NCI-H2196 (cell line): ENCODE results near the gene LNPK.
"Not testable (repeated sequence)": the region's sequence is repeated elsewhere in the genome, so short reads cannot be mapped to it uniquely, and the experiment has no call there.

ENCODE experiments used
- DNase-seq: peaks from one replicate; lab custom pipeline; 2025; ENCODE audit not compliant: unreplicated experiment; lab: John Stamatoyannopoulos, UW

Gene LNPK

DNA sequence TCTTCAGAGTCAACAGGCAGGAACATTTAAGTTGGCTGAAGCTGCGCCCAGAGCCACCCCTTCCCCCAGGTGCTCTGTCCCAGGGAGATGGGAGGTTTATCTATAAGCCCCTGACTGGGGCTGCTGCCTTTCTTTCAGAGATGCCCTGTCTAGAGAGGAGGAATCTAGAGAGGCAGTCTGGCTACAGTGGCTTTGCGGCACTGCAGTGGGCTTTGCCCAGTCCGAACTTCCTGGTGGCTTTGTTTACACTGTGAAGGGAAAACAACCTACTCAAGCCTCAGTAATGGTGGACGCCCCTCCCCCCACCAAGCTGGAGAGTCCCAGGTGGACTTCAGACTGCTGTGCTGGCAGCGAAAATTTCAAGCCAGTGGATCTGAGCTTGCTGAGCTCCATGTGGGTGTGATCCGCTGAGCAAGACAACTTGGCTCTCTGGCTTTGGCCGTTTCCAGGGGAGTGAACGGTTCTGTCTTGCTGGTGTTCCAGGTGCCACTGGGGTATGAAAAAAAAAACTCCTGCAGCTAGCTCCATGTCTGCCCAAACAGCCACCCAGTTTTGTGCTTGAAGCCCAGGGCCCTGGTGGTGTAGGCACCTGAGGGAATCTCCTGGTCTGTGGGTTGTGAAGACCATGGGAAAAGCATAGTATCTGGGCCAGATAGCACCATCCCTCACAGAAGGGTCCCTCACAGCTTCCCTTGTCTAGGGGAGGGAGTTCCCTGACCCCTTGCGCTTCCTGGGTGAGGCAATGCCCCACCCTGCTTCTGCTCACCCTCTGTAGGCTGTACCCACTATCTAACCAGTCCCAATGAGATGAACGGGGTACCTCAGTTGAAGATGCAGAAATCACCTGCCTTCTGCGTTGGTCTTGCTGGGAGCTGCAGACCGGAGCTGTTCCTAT lies 88.0 kb downstream of the LNPK start:
- not testable (repeated sequence) for DNase-seq

GRCh38 chr2:175913267-175913666 lies 88.8 kb downstream of the LNPK start:
- not testable (repeated sequence) for DNase-seq

DNA sequence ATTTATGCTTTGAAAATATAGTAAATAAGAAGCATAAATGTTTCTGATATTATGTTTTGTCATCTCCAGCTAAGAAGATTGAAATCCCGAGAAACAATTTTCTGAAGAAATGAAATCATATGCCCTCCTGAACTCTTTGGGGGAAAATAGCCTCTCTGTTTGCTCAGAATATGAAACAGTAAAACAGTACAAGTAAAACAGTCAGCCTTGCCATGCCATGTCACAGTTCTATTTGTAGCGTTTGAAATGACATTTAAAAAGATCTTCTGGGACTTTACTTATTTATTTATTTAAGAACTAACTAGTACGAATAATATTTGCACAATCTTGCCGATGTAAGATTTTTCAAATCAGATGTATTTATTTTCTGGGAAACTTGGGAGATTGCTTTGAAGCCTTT lies 98.0 kb downstream of the LNPK start:
- DNase-seq: no peak

GRCh38 chr2:175903384-175903936 lies 98.6 kb downstream of the LNPK start:
- no peak for DNase-seq

- DNase-seq: not testable (repeated sequence)
Measured at GRCh38 chr2:175895957-175896356, 106.1 kb downstream of the LNPK start.

DNA sequence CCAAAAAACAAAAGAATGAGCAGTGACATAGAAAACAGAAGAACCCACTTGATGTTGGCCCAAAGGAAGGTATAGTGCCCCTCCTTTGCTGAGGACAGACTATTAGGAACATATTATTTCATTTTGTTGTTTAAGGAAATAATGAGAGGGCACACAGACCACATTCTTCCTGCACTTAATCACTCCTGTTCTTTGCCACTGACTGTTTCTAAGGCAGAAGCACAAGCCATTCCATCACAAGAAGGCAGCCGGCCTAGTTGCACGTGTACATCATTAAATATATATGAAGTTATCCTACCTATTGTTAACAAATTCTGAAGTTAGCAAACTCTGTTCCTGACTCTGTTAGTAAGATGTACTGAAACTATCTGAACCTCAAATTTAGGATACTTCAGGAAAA lies 110.0 kb downstream of the LNPK start:
- DNase-seq: no peak

DNA sequence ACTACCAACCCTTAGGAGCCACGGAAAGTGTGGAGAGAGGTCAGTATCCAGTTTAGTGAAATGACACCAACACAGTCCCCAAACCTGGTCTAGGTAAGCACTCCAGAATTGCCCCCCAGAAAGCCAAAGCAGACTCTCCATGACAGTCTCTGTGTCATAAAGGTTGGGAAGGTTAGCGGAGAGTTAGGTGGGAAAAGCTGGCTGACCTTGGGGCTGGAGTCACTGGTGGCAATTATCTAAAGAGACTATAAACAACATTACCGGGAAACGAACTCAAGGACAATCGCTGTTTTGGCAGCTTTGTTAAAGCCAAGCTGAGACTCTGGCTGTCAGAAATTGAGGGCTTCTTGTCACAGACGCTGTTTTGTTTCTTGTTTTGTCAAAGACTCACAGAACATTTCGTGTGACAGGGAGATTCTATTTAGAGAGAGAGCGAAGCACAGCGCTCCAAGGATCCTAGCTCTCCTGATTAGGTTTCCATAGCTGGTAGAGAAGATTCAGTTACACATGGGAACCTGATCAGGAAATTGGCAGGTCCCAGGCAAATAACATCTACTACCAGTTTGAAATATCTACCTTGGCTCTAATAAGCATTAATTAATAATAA lies 111.3 kb downstream of the LNPK start:
- DNase-seq: no peak

- DNase-seq: peak; percentile 12
Measured at GRCh38 chr2:175889701-175890302, 112.3 kb downstream of the LNPK start.

GRCh38 chr2:175887776-175888175 lies 114.3 kb downstream of the LNPK start:
- peak; percentile 32 for DNase-seq

GRCh38 chr2:175884697-175885393 lies 117.2 kb downstream of the LNPK start:
- no peak for DNase-seq

DNA sequence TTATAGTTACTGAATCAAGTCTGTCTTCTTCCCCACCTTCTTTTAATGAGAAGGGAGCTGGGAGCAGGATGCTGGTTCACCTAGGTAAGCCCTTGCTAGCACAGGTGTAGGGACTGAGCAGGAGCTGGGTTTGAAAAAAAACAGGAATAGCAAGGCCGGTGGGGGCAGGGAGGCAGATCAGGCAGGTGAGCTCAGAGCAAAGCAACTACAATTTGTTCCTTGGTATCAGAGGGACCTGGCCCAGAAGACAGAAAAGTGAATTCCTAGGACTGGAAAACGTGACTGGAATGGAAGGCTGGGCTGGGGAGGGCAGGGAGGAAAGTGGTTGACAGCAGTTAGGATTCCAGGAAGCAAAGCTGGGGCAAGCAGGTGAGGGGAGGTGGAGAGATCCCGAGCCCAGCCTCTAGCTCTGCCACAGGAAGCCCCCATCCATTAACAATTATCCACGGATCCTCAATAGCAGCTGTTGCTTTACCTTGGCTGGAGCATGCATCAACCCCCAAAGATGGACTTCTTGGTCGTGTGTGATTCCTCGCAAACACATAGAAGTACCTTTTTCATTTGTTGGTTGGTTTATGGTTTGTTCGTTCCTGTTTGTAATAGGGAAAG lies 118.4 kb downstream of the LNPK start:
- DNase-seq: no peak

DNA sequence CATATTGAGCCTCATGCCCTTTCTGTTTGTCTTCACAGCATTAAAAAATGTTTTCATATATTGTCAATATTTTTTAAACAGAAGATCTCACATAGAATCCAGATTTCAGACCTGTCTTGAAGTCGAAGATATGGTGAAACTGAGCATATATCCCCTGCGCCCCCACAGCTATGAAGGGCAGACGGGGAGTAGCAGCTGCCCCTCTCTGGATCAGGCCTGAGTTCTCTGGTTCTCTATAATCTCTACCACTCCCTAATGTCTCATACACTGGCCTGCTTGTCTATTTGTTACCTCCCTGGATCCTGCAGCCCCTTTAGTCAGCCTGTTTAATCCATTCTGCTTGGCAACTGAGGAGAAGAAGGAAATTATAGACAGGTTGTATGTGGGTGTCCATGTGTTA lies 122.4 kb downstream of the LNPK start:
- DNase-seq: no peak

DNA sequence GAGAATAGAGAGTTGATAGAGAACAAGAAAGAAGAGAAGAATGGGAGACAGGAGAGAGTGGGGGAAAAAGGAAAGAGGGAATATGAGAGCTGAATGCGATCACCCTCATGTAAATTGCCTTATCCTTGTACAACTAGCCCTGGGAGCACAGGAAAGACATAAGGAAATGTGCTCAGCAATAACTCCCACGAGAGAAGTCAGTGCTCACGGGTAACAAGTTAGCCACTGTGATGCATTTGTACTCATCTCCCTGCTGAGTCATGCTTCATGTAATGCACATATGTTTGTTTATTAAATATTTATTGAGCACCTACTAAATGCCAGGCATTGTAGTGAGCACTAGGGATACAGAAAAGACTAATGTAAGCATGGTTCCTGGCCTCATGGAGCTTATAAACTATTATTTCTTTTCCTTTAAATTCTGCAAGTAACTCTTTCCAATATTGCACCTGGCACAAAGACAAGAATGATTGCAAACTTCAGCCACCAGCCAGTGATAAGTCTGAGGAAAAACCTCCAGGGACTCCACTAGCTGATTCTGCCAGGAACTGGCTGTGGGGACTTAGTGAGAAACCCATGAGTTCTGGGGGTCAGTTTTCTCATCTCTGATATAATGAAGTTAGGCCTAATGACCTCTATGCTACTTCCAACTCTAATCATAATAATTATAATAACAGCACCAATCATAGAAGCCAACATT lies 124.1 kb downstream of the LNPK start:
- no peak for DNase-seq

- no peak for DNase-seq
Measured at GRCh38 chr2:175874291-175874690, 127.8 kb downstream of the LNPK start.
